ENCODE results near the gene SLC1A2.

The SLC1A2 gene

GRCh38 chr11:35223991-35224390 lies 195.4 kb downstream of the SLC1A2 start:
- no peak for DNase-seq (ENCODE audit: low read depth in 2 of 2)

GRCh38 chr11:35223371-35223796 lies 196.0 kb downstream of the SLC1A2 start:
- DNase-seq (ENCODE audit: low read depth in 2 of 2), result no peak

- DNase-seq (ENCODE audit: low read depth in 2 of 2), result no peak
Observed at GRCh38 chr11:35218956-35219355, 200.4 kb downstream of the SLC1A2 start.

GRCh38 chr11:35216962-35217678 lies 202.2 kb downstream of the SLC1A2 start:
- DNase-seq (ENCODE audit: low read depth in 2 of 2), result no peak

GRCh38 chr11:35215945-35216344 lies 203.4 kb downstream of the SLC1A2 start:
- no peak for DNase-seq (ENCODE audit: low read depth in 2 of 2)

- DNase-seq (ENCODE audit: low read depth in 2 of 2), result no peak
Observed at GRCh38 chr11:35214792-35215193, 204.6 kb downstream of the SLC1A2 start.

GRCh38 chr11:35214226-35214770 lies 205.1 kb downstream of the SLC1A2 start:
- DNase-seq (ENCODE audit: low read depth in 2 of 2), result no peak

- no peak for DNase-seq (ENCODE audit: low read depth in 2 of 2)
Observed at GRCh38 chr11:35211952-35212351, 207.4 kb downstream of the SLC1A2 start.

- no peak for DNase-seq (ENCODE audit: low read depth in 2 of 2)
Observed at GRCh38 chr11:35210876-35211546, 208.3 kb downstream of the SLC1A2 start.

- no peak for DNase-seq (ENCODE audit: low read depth in 2 of 2)
Observed at GRCh38 chr11:35208795-35209194, 210.6 kb downstream of the SLC1A2 start.

GRCh38 chr11:35207471-35208403 lies 211.6 kb downstream of the SLC1A2 start:
- DNase-seq (ENCODE audit: low read depth in 2 of 2), result no peak

- DNase-seq (ENCODE audit: low read depth in 2 of 2), result no peak
Observed at GRCh38 chr11:35206616-35207015, 212.7 kb downstream of the SLC1A2 start.

GRCh38 chr11:35204614-35205013 lies 214.7 kb downstream of the SLC1A2 start:
- DNase-seq (ENCODE audit: low read depth in 2 of 2), result no peak
